Osteoblast (primary cell): ENCODE results near the gene MOSMO. TPM values are rescaled to one million over a fixed set of nuclear protein-coding genes. Genes with fewer than 3 reads are reported as not detected.
"Not testable (repeated sequence)": the region's sequence is repeated elsewhere in the genome, so short reads cannot be mapped to it uniquely, and the experiment has no call there.

Source experiments
- DNase-seq: peaks from one replicate; pipeline ENCODE4 v3.0.0; 2011; ENCODE audit warnings: low spot score, mixed read lengths; ENCODE audit not compliant: insufficient read length; ENCODE audit errors: missing footprints
- H2AFZ ChIP-seq: 2 replicates; pipeline ENCODE4 v1.6.0; 2011; ENCODE audit warnings: mild to moderate bottlenecking, low read length
- H3K27ac ChIP-seq: 2 replicates; pipeline ENCODE4 v1.5.1; 2011; ENCODE audit warnings: mild to moderate bottlenecking, low read depth, low read length, moderate library complexity
- H3K27me3 ChIP-seq: 2 replicates; pipeline ENCODE4 v1.6.0; 2012; ENCODE audit warnings: mild to moderate bottlenecking, control low read depth, inconsistent platforms, low read length, moderate library complexity; ENCODE audit not compliant: insufficient read depth
- H3K36me3 ChIP-seq: 2 replicates; pipeline ENCODE4 v1.5.1; 2011; ENCODE audit warnings: mild to moderate bottlenecking, low read length, control low read depth, moderate library complexity; ENCODE audit not compliant: insufficient read depth
- H3K4me1 ChIP-seq: 2 replicates; pipeline ENCODE4 v1.5.1; 2011; ENCODE audit warnings: mild to moderate bottlenecking, low read length, control low read depth, moderate library complexity; ENCODE audit not compliant: insufficient read depth
- H3K4me2 ChIP-seq: 2 replicates; pipeline ENCODE4 v1.6.0; 2011; ENCODE audit warnings: mild to moderate bottlenecking, low read length; ENCODE audit not compliant: insufficient read depth
- H3K4me3 ChIP-seq: fragments of 200-600 bp; sonication (generic); 3 replicates; pipeline ENCODE4 v1.5.1; 2012; ENCODE audit warnings: mild to moderate bottlenecking, low read length, inconsistent platforms; ENCODE audit not compliant: insufficient read depth
- H3K79me2 ChIP-seq: 2 replicates; pipeline ENCODE4 v1.6.0; 2012; ENCODE audit warnings: mild to moderate bottlenecking, low read length, control low read depth, inconsistent platforms; ENCODE audit not compliant: insufficient read depth
- H3K9me3 ChIP-seq: 2 replicates; pipeline ENCODE4 v1.5.1; 2011; ENCODE audit warnings: low read depth, low read length, control low read depth
- H4K20me1 ChIP-seq: 2 replicates; pipeline ENCODE4 v1.6.0; 2012; ENCODE audit warnings: mild to moderate bottlenecking, low read length, control low read depth; ENCODE audit not compliant: insufficient read depth
- CTCF ChIP-seq: IDR thresholded peaks from 2 replicates; pipeline ENCODE4 v1.5.1; 2011; ENCODE audit warnings: mild to moderate bottlenecking, low read depth, low read length, moderate library complexity; ENCODE audit errors: extremely low read depth
- total RNA-seq: library from RNA; depleted of rRNA; stranded (reverse); fragments of >200 nt; gene quantifications from 2 replicates; pipeline ENCODE4 v1.2.3, GENCODE V29; 2012

MOSMO gene
- total RNA-seq, 1 donor = 15.2 TPM

- Histone ChIP-seq H3K27ac (no peak overlapping the region), H3K9me3 (no peaks in the 10 kb centered on the region), H3K79me2 (no peaks in the 10 kb centered on the region), H3K4me3 (no peak overlapping the region), H4K20me1 (no peaks in the 10 kb centered on the region), H2AFZ (no peak overlapping the region), H3K36me3 (no peaks in the 10 kb centered on the region), H3K4me2 (no peak overlapping the region), H3K27me3 (peaks cover 10% of the 10 kb centered on the region), H3K4me1 (no peaks in the 10 kb centered on the region)
- DNase-seq = no peak
- no peak for TF ChIP-seq CTCF
Measured at GRCh38 chr16:22109258-22109898, 101.5 kb downstream of the MOSMO start.

DNA sequence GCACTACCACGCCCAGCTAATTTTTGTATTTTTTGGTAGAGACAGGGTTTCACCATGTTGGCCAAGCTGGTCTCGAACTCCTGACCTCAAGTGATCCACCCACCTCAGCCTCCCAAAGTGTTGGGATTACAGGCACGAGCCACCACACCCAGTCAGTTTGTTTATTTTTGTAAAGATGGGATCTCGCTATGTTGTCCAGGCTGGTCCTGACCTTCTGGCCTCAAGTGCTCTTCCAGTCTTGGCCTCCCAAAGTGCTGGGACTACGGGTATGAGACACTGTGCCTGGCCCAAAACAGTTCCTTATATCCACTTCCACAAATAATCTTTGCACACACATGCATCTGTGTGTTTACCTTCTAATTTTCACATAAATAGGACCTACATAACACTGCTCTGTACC, 103.7 kb downstream of the MOSMO start:
- not testable (repeated sequence) for H3K4me1 ChIP-seq, DNase-seq, H3K36me3 ChIP-seq, H3K9me3 ChIP-seq, H2AFZ ChIP-seq, H3K79me2 ChIP-seq, H3K27ac ChIP-seq, H3K4me2 ChIP-seq, H3K4me3 ChIP-seq, H4K20me1 ChIP-seq
- H3K27me3 ChIP-seq = peaks cover 10% of the 10 kb centered on the region

GRCh38 chr16:22116095-22116700, 108.3 kb downstream of the MOSMO start:
- Histone ChIP-seq H3K4me2 (no peak overlapping the region), H3K36me3 (no peaks in the 10 kb centered on the region), H3K9me3 (no peaks in the 10 kb centered on the region), H3K79me2 (no peaks in the 10 kb centered on the region), H3K4me1 (no peaks in the 10 kb centered on the region), H3K4me3 (no peak overlapping the region), H3K27ac (no peak overlapping the region), H3K27me3 (no peaks in the 10 kb centered on the region), H2AFZ (no peak overlapping the region), H4K20me1 (no peaks in the 10 kb centered on the region)
- TF ChIP-seq CTCF = no peak
- DNase-seq = no peak

DNA sequence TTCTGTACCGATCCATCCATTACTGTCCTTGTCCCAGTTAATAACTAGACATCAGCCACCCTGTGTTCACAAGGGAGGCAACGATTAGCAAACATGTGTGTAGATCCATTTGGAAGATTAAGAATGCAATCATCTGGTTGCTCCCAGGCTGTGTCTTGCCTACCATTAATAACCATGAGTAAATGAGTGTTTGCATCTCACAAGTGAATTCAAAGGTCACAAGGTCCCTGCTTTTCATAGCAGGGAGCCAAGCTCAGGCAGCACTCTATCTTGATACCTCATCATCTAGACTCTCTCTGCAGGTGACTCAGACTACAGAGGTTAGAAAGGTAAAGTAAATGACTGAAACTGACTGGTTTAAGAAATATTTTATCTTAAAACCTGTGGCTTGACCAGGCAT, 109.7 kb downstream of the MOSMO start:
- Histone ChIP-seq H3K27me3 (no peaks in the 10 kb centered on the region), H3K4me2 (no peak overlapping the region), H3K4me3 (no peak overlapping the region), H4K20me1 (no peaks in the 10 kb centered on the region), H3K9me3 (no peaks in the 10 kb centered on the region), H2AFZ (no peak overlapping the region), H3K27ac (no peak overlapping the region), H3K79me2 (no peaks in the 10 kb centered on the region), H3K36me3 (no peaks in the 10 kb centered on the region), H3K4me1 (no peaks in the 10 kb centered on the region)
- no peak for DNase-seq
- no peak for TF ChIP-seq CTCF
